Measurements from ENCODE around the gene ETFBKMT.

The ETFBKMT gene

GRCh38 chr12:31631023-31631724 is 28.3 kb upstream of the ETFBKMT start:
- TF ChIP-seq ARNTL (CRISPR knock-in tag; IDR thresholded peaks at IDR 0.05; ENCODE audit: borderline replicate concordance, low read depth) (no peak), ZFP3 (CRISPR knock-in tag; IDR thresholded peaks at IDR 0.05) (no peak), ISL1 (CRISPR knock-in tag; IDR thresholded peaks at IDR 0.05) (no peak)
- ATAC-seq = no peak

DNA sequence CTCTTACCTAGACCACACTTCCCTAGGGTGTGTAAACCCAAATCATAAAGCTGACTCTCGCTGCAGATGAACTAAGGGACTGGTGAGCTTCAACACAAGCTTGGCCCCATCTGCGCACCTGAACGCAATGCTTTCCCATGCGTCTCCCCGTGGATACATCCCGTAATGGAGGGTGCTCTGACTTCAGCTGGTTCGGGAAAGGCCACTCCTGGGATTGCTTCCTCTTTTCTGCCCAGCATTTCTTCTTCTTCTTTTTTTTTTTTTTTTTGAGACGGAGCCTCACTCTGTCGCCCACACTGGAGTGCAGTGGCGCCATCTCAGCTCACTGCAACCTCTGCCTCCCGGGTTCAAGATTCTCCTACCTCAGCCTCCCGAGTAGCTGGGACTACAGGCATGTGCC is 27.7 kb upstream of the ETFBKMT start:
- no peak for ATAC-seq
- no peak for TF ChIP-seq OSR1 (CRISPR knock-in tag; IDR thresholded peaks at IDR 0.05)
- TF ChIP-seq, protein P1, sequence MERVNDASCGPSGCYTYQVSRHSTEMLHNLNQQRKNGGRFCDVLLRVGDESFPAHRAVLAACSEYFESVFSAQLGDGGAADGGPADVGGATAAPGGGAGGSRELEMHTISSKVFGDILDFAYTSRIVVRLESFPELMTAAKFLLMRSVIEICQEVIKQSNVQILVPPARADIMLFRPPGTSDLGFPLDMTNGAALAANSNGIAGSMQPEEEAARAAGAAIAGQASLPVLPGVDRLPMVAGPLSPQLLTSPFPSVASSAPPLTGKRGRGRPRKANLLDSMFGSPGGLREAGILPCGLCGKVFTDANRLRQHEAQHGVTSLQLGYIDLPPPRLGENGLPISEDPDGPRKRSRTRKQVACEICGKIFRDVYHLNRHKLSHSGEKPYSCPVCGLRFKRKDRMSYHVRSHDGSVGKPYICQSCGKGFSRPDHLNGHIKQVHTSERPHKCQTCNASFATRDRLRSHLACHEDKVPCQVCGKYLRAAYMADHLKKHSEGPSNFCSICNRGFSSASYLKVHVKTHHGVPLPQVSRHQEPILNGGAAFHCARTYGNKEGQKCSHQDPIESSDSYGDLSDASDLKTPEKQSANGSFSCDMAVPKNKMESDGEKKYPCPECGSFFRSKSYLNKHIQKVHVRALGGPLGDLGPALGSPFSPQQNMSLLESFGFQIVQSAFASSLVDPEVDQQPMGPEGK (CRISPR knock-in tag; IDR thresholded peaks at IDR 0.05; ENCODE audit: borderline replicate concordance) = no peak

DNA sequence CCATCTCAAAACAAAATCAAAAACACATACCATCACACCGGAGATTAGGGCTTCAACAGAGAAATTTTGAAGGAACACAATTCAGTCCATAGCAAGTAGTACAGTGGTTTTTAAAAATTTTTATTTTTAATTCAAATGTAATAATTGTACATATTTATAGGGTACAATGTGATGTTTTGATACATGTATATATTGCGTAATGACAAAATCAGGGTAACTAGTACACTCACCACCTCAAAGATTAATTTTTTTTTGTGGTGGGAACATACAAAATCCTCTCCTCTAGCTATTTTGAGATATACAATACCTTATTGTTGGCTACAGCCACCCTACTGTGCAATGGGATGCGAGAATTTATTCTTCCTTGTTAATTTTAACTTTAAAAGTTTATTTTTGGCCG is 26.0 kb upstream of the ETFBKMT start:
- ATAC-seq = no peak
- TF ChIP-seq TCF4 (CRISPR knock-in tag; IDR thresholded peaks at IDR 0.05; ENCODE audit: borderline replicate concordance) (no peak), ARNTL (CRISPR knock-in tag; IDR thresholded peaks at IDR 0.05; ENCODE audit: borderline replicate concordance, low read depth) (no peak), ISL1 (CRISPR knock-in tag; IDR thresholded peaks at IDR 0.05) (no peak), BACH2 (CRISPR knock-in tag; IDR thresholded peaks at IDR 0.05; ENCODE audit: borderline replicate concordance) (no peak), ZFP3 (CRISPR knock-in tag; IDR thresholded peaks at IDR 0.05) (no peak), ZFP30 (CRISPR knock-in tag; IDR thresholded peaks at IDR 0.05) (no peak), ZNF8 (CRISPR knock-in tag; IDR thresholded peaks at IDR 0.05) (no peak)
- TF ChIP-seq, protein P1 (CRISPR knock-in tag; IDR thresholded peaks at IDR 0.05; ENCODE audit: borderline replicate concordance) = no peak
- TF ChIP-seq, protein P2, sequence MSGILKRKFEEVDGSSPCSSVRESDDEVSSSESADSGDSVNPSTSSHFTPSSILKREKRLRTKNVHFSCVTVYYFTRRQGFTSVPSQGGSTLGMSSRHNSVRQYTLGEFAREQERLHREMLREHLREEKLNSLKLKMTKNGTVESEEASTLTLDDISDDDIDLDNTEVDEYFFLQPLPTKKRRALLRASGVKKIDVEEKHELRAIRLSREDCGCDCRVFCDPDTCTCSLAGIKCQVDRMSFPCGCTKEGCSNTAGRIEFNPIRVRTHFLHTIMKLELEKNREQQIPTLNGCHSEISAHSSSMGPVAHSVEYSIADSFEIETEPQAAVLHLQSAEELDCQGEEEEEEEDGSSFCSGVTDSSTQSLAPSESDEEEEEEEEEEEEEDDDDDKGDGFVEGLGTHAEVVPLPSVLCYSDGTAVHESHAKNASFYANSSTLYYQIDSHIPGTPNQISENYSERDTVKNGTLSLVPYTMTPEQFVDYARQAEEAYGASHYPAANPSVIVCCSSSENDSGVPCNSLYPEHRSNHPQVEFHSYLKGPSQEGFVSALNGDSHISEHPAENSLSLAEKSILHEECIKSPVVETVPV (CRISPR knock-in tag; IDR thresholded peaks at IDR 0.05) = no peak
- TF ChIP-seq, protein P3, sequence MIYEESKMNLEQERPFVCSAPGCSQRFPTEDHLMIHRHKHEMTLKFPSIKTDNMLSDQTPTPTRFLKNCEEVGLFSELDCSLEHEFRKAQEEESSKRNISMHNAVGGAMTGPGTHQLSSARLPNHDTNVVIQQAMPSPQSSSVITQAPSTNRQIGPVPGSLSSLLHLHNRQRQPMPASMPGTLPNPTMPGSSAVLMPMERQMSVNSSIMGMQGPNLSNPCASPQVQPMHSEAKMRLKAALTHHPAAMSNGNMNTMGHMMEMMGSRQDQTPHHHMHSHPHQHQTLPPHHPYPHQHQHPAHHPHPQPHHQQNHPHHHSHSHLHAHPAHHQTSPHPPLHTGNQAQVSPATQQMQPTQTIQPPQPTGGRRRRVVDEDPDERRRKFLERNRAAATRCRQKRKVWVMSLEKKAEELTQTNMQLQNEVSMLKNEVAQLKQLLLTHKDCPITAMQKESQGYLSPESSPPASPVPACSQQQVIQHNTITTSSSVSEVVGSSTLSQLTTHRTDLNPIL (CRISPR knock-in tag; IDR thresholded peaks at IDR 0.05; ENCODE audit: low read depth) = no peak

GRCh38 chr12:31634620-31635019 is 24.9 kb upstream of the ETFBKMT start:
- ATAC-seq = no peak
- TF ChIP-seq OSR1 (CRISPR knock-in tag; IDR thresholded peaks at IDR 0.05) (no peak), RARB (CRISPR knock-in tag; IDR thresholded peaks at IDR 0.05) (no peak), ZFP3 (CRISPR knock-in tag; IDR thresholded peaks at IDR 0.05) (no peak), ISL1 (CRISPR knock-in tag; IDR thresholded peaks at IDR 0.05) (no peak), ZNF70 (CRISPR knock-in tag; IDR thresholded peaks at IDR 0.05) (no peak), PPARA (CRISPR knock-in tag; IDR thresholded peaks at IDR 0.05; ENCODE audit: borderline replicate concordance) (no peak), TCF4 (CRISPR knock-in tag; IDR thresholded peaks at IDR 0.05; ENCODE audit: borderline replicate concordance) (no peak), TOX (CRISPR knock-in tag; IDR thresholded peaks at IDR 0.05; ENCODE audit: borderline replicate concordance) (no peak), ARNTL (CRISPR knock-in tag; IDR thresholded peaks at IDR 0.05; ENCODE audit: borderline replicate concordance, low read depth) (no peak), ZNF8 (CRISPR knock-in tag; IDR thresholded peaks at IDR 0.05) (no peak), SNAI2 (CRISPR knock-in tag; IDR thresholded peaks at IDR 0.05) (no peak), ZC3H10 (CRISPR knock-in tag; IDR thresholded peaks at IDR 0.05) (no peak)
- TF ChIP-seq, protein P4, sequence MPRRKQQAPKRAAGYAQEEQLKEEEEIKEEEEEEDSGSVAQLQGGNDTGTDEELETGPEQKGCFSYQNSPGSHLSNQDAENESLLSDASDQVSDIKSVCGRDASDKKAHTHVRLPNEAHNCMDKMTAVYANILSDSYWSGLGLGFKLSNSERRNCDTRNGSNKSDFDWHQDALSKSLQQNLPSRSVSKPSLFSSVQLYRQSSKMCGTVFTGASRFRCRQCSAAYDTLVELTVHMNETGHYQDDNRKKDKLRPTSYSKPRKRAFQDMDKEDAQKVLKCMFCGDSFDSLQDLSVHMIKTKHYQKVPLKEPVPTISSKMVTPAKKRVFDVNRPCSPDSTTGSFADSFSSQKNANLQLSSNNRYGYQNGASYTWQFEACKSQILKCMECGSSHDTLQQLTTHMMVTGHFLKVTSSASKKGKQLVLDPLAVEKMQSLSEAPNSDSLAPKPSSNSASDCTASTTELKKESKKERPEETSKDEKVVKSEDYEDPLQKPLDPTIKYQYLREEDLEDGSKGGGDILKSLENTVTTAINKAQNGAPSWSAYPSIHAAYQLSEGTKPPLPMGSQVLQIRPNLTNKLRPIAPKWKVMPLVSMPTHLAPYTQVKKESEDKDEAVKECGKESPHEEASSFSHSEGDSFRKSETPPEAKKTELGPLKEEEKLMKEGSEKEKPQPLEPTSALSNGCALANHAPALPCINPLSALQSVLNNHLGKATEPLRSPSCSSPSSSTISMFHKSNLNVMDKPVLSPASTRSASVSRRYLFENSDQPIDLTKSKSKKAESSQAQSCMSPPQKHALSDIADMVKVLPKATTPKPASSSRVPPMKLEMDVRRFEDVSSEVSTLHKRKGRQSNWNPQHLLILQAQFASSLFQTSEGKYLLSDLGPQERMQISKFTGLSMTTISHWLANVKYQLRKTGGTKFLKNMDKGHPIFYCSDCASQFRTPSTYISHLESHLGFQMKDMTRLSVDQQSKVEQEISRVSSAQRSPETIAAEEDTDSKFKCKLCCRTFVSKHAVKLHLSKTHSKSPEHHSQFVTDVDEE (CRISPR knock-in tag; IDR thresholded peaks at IDR 0.05) = no peak
- TF ChIP-seq, protein P1 (CRISPR knock-in tag; IDR thresholded peaks at IDR 0.05; ENCODE audit: borderline replicate concordance) = no peak
- TF ChIP-seq, protein P3 (CRISPR knock-in tag; IDR thresholded peaks at IDR 0.05; ENCODE audit: low read depth) = no peak
- TF ChIP-seq, protein P5, sequence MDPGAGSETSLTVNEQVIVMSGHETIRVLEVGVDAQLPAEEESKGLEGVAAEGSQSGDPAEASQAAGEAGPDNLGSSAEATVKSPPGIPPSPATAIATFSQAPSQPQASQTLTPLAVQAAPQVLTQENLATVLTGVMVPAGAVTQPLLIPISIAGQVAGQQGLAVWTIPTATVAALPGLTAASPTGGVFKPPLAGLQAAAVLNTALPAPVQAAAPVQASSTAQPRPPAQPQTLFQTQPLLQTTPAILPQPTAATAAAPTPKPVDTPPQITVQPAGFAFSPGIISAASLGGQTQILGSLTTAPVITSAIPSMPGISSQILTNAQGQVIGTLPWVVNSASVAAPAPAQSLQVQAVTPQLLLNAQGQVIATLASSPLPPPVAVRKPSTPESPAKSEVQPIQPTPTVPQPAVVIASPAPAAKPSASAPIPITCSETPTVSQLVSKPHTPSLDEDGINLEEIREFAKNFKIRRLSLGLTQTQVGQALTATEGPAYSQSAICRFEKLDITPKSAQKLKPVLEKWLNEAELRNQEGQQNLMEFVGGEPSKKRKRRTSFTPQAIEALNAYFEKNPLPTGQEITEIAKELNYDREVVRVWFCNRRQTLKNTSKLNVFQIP (CRISPR knock-in tag; IDR thresholded peaks at IDR 0.05; ENCODE audit: borderline replicate concordance, low read depth) = no peak
